Neutrophil (primary cell): ENCODE results near the gene CELF4.

Source experiments
- H3K27ac ChIP-seq: fragments of 200-600 bp; sonication (generic); 2 replicates; pipeline ENCODE4 v1.5.1; 2016; ENCODE audit warnings: mild to moderate bottlenecking, moderate library complexity
- H3K27me3 ChIP-seq: fragments of 200-600 bp; sonication (generic); 2 replicates; pipeline ENCODE4 v1.6.0; 2016; ENCODE audit warnings: mild to moderate bottlenecking
- H3K36me3 ChIP-seq: fragments of 200-600 bp; sonication (generic); 2 replicates; pipeline ENCODE4 v1.5.1; 2017
- H3K4me1 ChIP-seq, 2 experiments: fragments of 200-600 bp in 1 of 2; sonication (generic) in 1 of 2; 1 replicate in 1 of 2; 2 replicates in 1 of 2; pipeline versions ENCODE4 v1.5.1 to v1.6.1; 2013 to 2016; ENCODE audit warnings: low read depth in 1 of 2, low read length in 1 of 2, mild to moderate bottlenecking in 1 of 2, moderate library complexity in 1 of 2; ENCODE audit not compliant: control insufficient read depth in 1 of 2, insufficient read depth in 1 of 2
- H3K4me3 ChIP-seq, 2 experiments: fragments of 200-600 bp in 1 of 2; sonication (generic) in 1 of 2; 1 replicate in 1 of 2; 2 replicates in 1 of 2; pipeline ENCODE4 v1.5.1; 2013 to 2016; ENCODE audit warnings: low read depth in 1 of 2, low read length in 1 of 2, mild to moderate bottlenecking in 1 of 2, moderate library complexity in 1 of 2
- H3K9me3 ChIP-seq: fragments of 200-600 bp; sonication (generic); 2 replicates; pipeline ENCODE4 v1.5.1; 2016
- CTCF ChIP-seq: fragments of 200-600 bp; sonication (generic); IDR thresholded peaks from 2 replicates; pipeline ENCODE4 v1.5.1; 2016; ENCODE audit warnings: antibody characterized with exemption

Gene CELF4

GRCh38 chr18:37525262-37525585 lies 40.4 kb downstream of the CELF4 start:
- Histone ChIP-seq H3K4me1 (no peaks in the 10 kb centered on the region), H3K4me3 (no peak overlapping the region), H3K36me3 (no peaks in the 10 kb centered on the region), H3K27me3 (peaks cover 69% of the 10 kb centered on the region), H3K27ac (no peak overlapping the region), H3K9me3 (no peaks in the 10 kb centered on the region)
- no peak for TF ChIP-seq CTCF

GRCh38 chr18:37524498-37525261 lies 40.9 kb downstream of the CELF4 start:
- H3K36me3 ChIP-seq = no peaks in the 10 kb centered on the region
- no peak for TF ChIP-seq CTCF

GRCh38 chr18:37524139-37524497 lies 41.5 kb downstream of the CELF4 start:
- Histone ChIP-seq H3K27me3 (peaks cover 69% of the 10 kb centered on the region), H3K27ac (no peak overlapping the region), H3K9me3 (no peaks in the 10 kb centered on the region), H3K36me3 (no peaks in the 10 kb centered on the region), H3K4me3 (no peak overlapping the region), H3K4me1 (no peaks in the 10 kb centered on the region)
- TF ChIP-seq CTCF = no peak

More at GRCh38 chr18:37524498-37525261, 40.9 kb downstream of the CELF4 start:
- no peaks in the 10 kb centered on the region for H3K9me3 ChIP-seq
- peaks cover 69% of the 10 kb centered on the region for H3K27me3 ChIP-seq
- no peak overlapping the region for H3K27ac ChIP-seq
- H3K4me1 ChIP-seq = no peaks in the 10 kb centered on the region
- H3K4me3 ChIP-seq = no peak overlapping the region

DNA sequence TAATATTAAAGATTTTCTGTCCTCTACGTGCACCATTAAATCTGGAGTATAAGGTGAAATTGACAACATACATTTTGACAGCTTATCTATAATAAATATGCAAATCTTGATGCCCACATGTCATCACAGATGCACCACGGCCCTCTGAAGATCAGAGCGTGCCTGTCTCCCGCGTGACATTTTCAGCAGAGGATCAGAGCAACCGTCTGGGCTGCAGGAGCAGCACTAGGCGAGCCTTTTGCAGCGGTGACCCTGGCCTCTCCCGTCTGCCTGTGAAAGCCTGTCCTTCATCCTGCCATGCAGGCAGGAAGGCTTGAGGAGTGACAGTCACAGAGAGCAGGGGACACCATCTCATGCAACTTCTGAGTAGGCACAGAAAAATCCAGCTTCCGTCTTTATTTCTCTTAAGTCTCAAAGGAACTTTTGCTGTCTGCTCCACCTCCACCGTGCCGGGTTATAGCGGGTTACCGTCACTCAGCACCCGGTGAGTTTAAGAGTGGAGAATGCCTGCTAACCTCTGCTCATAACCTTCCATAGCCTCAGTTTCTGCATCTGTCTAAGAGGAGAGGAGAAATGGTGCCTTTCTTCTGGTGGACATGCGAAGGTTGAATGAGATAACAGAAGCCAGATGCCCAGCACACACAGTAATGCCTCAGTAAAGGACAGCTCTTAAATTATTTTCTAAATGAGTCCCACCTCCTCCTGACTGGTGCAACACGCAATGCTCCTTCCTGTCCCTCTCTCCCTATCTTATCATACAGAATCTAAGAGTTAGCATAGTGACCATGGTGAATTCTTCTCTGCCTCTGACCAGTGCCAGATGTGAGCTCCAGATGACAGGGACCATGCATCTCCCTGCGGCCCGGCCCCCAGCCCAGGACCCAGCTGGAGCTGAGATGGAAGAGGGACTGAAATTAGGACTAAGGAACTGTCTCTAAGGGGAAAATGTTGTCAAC lies 43.8 kb downstream of the CELF4 start:
- Histone ChIP-seq H3K4me3 (no peak overlapping the region), H3K9me3 (no peaks in the 10 kb centered on the region), H3K27ac (no peak overlapping the region), H3K27me3 (peaks cover 54% of the 10 kb centered on the region), H3K36me3 (no peaks in the 10 kb centered on the region), H3K4me1 (no peaks in the 10 kb centered on the region)
- no peak for TF ChIP-seq CTCF

- TF ChIP-seq CTCF = no peak
- Histone ChIP-seq H3K4me3 (no peak overlapping the region), H3K27me3 (peaks cover 41% of the 10 kb centered on the region), H3K36me3 (no peaks in the 10 kb centered on the region), H3K27ac (no peak overlapping the region), H3K4me1 (no peaks in the 10 kb centered on the region), H3K9me3 (no peaks in the 10 kb centered on the region)
Observed at GRCh38 chr18:37520508-37520907, 45.1 kb downstream of the CELF4 start.
